GM21423 (cell line): ENCODE measurements around the gene ZNF214.

Experiments used
- ATAC-seq: cut with Tn5 transposase; IDR thresholded peaks from one replicate; pipeline ENCODE4 v1.9.1; 2021; ENCODE audit warnings: mild to moderate bottlenecking, moderate library complexity; ENCODE audit not compliant: unreplicated experiment

ZNF214 gene

DNA sequence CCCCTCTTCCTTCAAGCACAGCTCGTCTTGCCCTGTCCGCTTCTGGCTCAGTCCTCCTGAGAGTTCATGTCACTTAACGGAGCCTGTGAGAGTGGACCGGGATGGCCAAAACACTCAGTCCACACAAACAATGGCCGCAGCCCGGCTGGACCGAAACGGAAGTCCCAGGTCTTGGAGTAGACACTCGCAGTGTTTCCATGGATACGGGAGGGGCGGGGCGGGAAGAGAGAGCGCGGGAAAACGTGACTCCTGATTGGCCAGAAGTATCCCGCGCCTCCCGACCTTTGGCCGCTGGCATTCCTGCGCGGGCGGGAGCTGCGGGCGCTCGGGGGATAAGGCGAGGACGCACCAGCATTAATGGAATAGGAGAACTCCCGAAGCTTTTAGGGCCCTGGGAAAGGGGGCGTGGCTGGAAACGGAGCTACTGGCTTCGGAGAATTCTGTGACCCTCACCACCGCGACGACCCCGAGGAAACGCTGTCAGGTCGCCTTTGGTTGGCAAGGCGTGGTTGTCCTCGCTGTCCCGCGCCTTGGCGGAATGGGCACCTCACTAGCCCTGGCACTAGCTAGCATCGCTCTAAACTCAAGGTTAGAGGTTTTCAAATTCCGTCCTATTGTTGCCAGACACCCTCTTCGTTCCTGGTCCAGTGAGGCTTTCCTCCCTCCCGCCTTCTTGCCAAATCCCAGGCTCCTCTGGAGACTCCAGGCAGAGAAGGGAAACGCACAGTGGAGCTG, at the start of gene ZNF214, which contains the start of gene NLRP14:
ZNF214 (minus strand) TSS at position 164 of the 735 bp plus-strand sequence. CDS start 17,511 bp downstream, outside the sequence.
NLRP14 (plus strand) TSS at position 297 of the 735 bp plus-strand sequence. CDS start 18,108 bp downstream, outside the sequence.
- no peak for ATAC-seq

- no peak for ATAC-seq
Measured at GRCh38 chr11:7062534-7062933, 42.4 kb upstream of the ZNF214 start.

- ATAC-seq: no peak
Measured at GRCh38 chr11:7060868-7061267, 40.7 kb upstream of the ZNF214 start.

GRCh38 chr11:7057641-7058040, 37.5 kb upstream of the ZNF214 start:
- ATAC-seq: no peak

DNA sequence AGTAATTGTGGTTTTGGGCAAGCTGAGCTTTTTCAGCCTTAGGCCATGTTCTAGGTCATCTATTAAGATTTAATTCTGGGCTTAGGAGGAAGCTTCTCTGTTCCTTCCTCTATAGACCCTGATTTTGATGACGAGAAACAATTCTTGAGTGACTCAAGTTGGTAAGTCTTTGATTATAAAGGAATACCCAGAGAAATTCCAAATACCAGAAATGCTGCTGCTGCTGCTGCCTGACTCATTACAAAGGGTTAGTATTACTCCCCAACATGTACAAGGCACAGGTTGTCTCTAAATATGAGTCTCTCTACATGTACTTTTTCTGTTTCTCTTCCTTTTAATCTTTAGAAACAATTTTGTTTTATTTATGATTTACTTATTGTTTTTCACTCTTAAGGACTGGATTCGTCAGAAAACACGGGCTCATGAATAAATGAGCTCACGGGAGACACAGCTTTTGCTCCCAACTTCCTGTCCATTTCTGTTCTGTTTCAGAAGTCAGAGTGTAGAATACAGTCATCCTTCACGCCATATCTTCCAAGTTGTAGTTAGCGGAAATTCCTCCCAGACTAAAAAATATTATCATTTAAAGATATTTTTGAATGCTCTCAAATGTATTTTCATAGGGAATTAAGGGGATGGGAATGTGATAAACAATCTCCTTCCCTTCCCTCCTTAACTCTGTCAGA, 36.8 kb upstream of the ZNF214 start:
- no peak for ATAC-seq

DNA sequence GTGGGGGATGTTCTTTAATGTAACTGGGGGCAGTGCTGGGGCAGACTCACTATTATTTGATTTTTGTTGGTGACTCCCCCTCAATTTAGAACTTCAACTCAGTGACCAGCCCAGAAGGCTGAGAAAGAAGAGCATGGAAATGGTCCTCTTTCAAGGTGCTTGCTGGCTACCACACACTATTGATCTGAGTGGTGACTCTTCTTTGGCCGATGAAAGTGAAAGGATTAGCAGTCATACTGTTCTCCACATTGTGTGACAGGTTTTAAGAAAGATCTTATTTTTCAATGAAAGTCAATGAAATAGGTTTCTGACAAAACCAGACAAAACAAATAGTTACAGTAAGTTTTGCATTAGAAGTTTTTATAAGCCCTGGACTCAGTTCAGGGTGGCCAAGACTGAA, 30.0 kb upstream of the ZNF214 start:
- no peak for ATAC-seq

DNA sequence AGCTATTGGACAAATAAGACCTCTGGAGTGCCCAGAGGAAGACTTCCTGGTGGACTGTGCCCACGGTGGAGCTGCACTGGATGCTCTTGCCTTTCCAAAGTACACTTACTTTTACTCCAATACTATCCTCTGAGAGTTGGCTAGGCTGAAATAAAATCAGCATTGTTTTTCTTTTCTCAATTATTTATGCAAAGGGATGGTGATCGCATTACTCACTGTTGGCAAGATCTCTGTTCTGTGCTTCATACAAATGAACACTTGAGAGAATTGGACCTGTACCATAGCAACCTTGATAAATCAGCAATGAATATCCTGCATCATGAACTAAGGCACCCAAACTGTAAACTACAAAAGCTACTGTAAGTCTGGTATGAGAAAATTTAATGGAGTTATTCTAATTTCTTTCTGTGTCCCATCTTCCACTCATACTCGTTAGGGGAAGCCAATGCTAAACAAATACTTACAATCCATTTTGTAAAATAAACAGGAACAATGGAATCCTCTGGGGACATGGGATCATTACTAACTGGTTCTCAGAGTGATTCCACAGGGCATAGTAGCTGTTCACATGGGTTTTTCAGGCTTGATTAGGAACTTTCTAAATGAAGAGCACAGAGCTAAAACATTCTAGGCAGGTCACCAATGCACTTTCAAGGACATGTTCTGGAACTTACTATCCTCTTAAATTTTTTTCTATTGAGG, 26.5 kb upstream of the ZNF214 start:
- ATAC-seq: no peak

DNA sequence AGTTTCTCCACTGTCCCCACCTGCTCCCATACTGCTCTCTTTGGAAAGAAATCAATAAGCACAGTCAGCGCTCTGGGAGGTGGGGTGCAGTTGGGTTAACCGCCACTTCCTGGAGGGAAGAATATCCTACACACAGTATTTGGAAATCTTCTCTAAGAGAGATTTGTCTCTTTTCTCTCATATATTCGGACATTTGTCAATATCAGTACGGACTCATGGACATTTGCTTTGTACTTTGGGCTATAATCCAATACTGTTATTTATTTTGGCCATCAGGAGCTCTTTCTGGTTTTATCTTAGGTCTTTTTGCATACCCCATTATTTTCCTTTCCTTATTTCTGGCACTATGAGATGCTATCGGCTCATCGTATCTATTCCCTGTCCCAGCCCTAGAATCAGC, 13.9 kb upstream of the ZNF214 start:
- no peak for ATAC-seq

DNA sequence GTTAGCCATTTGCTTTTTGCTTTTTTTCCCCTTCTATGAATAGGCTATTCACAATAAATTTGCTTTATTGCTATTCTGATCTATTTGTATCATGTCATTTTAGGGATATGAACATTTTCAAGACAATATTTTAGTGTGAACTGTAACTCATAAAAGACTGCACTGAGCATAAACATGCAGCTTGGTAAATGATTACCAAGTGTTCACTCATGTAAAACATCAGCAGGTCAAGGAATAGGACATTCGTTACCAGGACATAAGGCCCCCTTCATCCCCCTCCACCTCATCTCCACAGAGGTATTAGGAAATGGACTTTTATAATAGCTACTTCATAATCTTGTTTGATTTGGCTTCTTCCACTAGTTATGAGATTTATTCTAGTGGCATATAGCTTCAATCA, 12.5 kb upstream of the ZNF214 start:
- no peak for ATAC-seq

DNA sequence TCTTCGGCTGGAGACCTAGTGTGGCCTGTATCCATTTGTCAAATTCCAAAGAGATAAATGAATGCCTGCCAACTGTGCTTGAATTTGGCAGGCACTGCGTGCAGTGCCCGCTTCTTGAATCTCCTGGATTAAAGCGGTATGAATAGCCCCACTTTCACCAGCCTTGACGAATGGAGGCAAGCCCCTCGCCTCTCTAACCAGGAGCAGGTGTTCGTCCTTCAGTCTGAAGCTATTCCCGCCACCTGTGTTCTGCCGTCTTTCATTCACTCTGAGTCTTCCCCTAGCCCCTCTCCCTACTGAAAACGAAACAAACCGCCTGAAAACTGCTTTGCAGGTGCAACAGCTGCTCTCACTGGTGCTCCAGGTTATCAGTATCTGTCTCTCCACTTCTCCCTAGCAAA, 11.3 kb upstream of the ZNF214 start:
- no peak for ATAC-seq

DNA sequence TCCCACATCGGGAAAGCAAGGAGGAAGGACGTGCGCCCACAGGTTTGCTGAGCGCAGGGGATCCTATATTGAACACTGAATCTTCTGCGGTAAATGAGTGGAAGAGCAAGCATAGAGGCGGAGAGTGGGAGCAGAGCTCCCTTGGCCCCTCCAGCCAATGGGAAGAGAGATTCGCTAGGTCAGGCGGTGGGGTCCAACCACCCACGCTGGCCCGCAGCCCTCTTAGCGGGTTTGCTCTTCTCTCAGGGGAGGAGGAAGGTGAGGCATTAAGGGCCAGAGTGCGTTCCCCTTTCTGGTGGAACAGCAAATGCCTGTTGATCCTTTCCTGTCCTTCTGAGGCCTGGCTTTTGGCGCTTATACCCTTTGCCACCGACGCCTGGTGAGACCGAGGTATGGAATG, 10.7 kb upstream of the ZNF214 start:
- ATAC-seq: no peak

GRCh38 chr11:7028141-7028540, 8.0 kb upstream of the ZNF214 start:
- no peak for ATAC-seq

- ATAC-seq: no peak
Measured at GRCh38 chr11:7021318-7021717, 1.2 kb upstream of the ZNF214 start.

DNA sequence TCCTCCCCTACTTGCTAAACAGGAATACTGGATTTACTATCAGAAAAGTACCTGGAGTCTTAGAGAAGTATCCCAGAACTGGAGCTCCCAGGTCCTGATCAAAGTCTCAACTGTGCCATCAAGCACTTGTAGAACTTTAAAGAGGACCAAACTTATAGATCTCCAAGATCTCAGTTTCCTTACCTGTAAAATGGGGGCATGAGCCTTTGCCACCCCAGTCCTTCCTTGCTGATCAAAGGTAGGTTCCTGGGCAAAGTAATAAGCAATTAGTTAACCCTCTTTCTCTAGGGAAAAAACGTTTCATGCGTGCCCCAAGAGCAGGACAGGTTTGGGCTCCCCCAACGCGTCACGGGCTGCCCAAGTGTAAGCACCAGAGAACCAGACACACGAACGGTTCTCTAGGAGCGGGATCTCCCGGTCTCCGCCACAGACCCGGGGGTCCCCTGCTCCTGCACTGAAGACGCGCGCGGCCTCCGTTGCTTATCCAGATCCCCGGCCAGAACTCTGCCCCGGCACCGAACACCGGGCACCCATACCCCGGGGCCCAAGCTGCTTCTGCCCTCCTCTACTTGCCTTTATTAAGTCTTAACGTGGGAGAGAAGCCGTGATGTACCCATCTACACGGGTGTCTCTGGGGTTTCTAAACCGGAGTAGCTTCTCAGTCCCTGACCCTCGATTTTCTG, 505 bp downstream of the ZNF214 start:
- ATAC-seq: no peak

DNA sequence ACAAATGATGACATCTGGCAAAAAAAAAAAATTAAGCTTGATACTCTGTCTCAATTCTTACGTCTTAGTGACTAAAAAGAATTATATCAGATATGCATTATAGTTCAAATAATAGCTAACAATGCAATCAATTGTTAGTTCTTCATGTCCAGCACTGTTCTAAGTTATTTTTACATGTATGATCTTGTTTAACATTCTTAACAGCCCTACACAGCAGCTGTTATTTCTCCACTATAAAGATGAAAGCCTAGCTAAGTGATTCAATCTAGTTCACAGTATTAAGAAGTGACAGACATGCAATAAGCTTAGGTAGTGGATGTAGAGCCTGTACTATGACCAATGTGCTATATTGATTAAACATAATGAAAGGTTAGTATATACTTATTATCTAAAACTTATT, 4.1 kb downstream of the ZNF214 start:
- no peak for ATAC-seq

GRCh38 chr11:7014118-7014517, 6.0 kb downstream of the ZNF214 start:
- no peak for ATAC-seq

DNA sequence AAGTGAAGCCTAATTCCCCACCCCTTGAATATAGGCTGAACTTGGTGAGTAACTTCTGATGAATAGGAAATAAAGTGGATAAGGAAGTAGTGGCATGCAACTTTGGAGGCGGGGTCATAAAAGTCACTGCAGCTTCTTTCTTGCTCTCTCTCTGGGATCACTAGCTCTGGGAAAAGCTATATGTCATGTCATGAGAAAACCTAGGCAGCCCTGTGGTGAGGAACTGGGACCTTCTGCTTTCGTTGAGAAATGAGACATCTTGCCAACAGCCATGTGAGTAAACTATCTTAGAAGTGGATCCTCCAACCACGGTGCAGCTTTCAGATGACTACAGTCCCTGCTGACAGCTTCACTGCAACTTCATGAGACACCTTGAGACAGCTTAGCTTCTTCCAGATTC, 15.7 kb downstream of the ZNF214 start:
- no peak for ATAC-seq

- no peak for ATAC-seq
Measured at GRCh38 chr11:6995703-6996102, 24.4 kb downstream of the ZNF214 start.

GRCh38 chr11:6992457-6993417, 27.4 kb downstream of the ZNF214 start:
- no peak for ATAC-seq

GRCh38 chr11:6992026-6992425, 28.1 kb downstream of the ZNF214 start:
- no peak for ATAC-seq
